NOMO-1 treated with dmso at 0.1 percent for 144 hours (cell line): Measurements from ENCODE around the gene MRPL36.

Experiments used
- DNase-seq: peaks from one replicate; lab custom pipeline; 2025; ENCODE audit not compliant: unreplicated experiment; lab: John Stamatoyannopoulos, UW

MRPL36 gene

GRCh38 chr5:1782385-1783215 lies 17.0 kb downstream of the MRPL36 start:
- DNase-seq, result no peak

GRCh38 chr5:1781726-1782384 lies 17.8 kb downstream of the MRPL36 start:
- no peak for DNase-seq

- no peak for DNase-seq
Observed at GRCh38 chr5:1781107-1781506, 18.5 kb downstream of the MRPL36 start.

- DNase-seq, result no peak
Observed at GRCh38 chr5:1780614-1780930, 19.1 kb downstream of the MRPL36 start.

GRCh38 chr5:1779782-1780613 lies 19.6 kb downstream of the MRPL36 start:
- no peak for DNase-seq

- no peak for DNase-seq
Observed at GRCh38 chr5:1779021-1779680, 20.5 kb downstream of the MRPL36 start.

GRCh38 chr5:1778138-1779020 lies 21.3 kb downstream of the MRPL36 start:
- no peak for DNase-seq

GRCh38 chr5:1777281-1778137 lies 22.1 kb downstream of the MRPL36 start:
- no peak for DNase-seq

GRCh38 chr5:1776831-1777230 lies 22.8 kb downstream of the MRPL36 start:
- DNase-seq, result no peak

- DNase-seq, result no peak
Observed at GRCh38 chr5:1772634-1773033, 27.0 kb downstream of the MRPL36 start.

- no peak for DNase-seq
Observed at GRCh38 chr5:1771149-1772065, 28.2 kb downstream of the MRPL36 start.

- DNase-seq, result no peak
Observed at GRCh38 chr5:1770443-1770802, 29.2 kb downstream of the MRPL36 start.

- DNase-seq, result no peak
Observed at GRCh38 chr5:1769752-1770442, 29.7 kb downstream of the MRPL36 start.

- no peak for DNase-seq
Observed at GRCh38 chr5:1769017-1769640, 30.5 kb downstream of the MRPL36 start.

GRCh38 chr5:1768283-1769000 lies 31.2 kb downstream of the MRPL36 start:
- no peak for DNase-seq

- no peak for DNase-seq
Observed at GRCh38 chr5:1767524-1768282, 31.9 kb downstream of the MRPL36 start.
